ENCODE data around the gene TNFRSF8.
"Not testable (repeated sequence)": the region's sequence is repeated elsewhere in the genome, so short reads cannot be mapped to it uniquely, and the experiment has no call there.

Gene TNFRSF8

GRCh38 chr1:12063141-12064072 is at the start of gene TNFRSF8:
Gene TNFRSF8 (plus strand): TSS chr1:12063303. CDS start chr1:12063599, 296 bp downstream.
- peak in 1 of 2 donors; percentile 42 for DNase-seq (ENCODE audit: low read depth in 2 of 2)

GRCh38 chr1:12014141-12014991 is 48.7 kb upstream of the TNFRSF8 start:
- DNase-seq (ENCODE audit: low read depth in 2 of 2), result no peak

GRCh38 chr1:12015001-12015491 is 48.1 kb upstream of the TNFRSF8 start:
- no peak for DNase-seq (ENCODE audit: low read depth in 2 of 2)

GRCh38 chr1:12015499-12015898 is 47.6 kb upstream of the TNFRSF8 start:
- DNase-seq (ENCODE audit: low read depth in 2 of 2), result no peak

GRCh38 chr1:12016182-12016581 is 46.9 kb upstream of the TNFRSF8 start:
- no peak for DNase-seq (ENCODE audit: low read depth in 2 of 2)

GRCh38 chr1:12019858-12020509 is 43.1 kb upstream of the TNFRSF8 start:
- DNase-seq (ENCODE audit: low read depth in 2 of 2), result no peak

GRCh38 chr1:12021616-12022015 is 41.5 kb upstream of the TNFRSF8 start:
- no peak for DNase-seq (ENCODE audit: low read depth in 2 of 2)

GRCh38 chr1:12022036-12022435 is 41.1 kb upstream of the TNFRSF8 start:
- no peak for DNase-seq (ENCODE audit: low read depth in 2 of 2)

- DNase-seq (ENCODE audit: low read depth in 2 of 2), result no peak
Measured at GRCh38 chr1:12026586-12026985, 36.5 kb upstream of the TNFRSF8 start.

- DNase-seq (ENCODE audit: low read depth in 2 of 2), result no peak
Measured at GRCh38 chr1:12028248-12028647, 34.9 kb upstream of the TNFRSF8 start.

GRCh38 chr1:12028957-12029511 is 34.1 kb upstream of the TNFRSF8 start:
- DNase-seq (ENCODE audit: low read depth in 2 of 2), result no peak

GRCh38 chr1:12029720-12030339 is 33.3 kb upstream of the TNFRSF8 start:
- DNase-seq (ENCODE audit: low read depth in 2 of 2), result no peak

- DNase-seq (ENCODE audit: low read depth in 2 of 2), result no peak
Measured at GRCh38 chr1:12031039-12031980, 31.8 kb upstream of the TNFRSF8 start.

- no peak for DNase-seq (ENCODE audit: low read depth in 2 of 2)
Measured at GRCh38 chr1:12032161-12032621, 30.9 kb upstream of the TNFRSF8 start.

GRCh38 chr1:12033441-12033840 is 29.7 kb upstream of the TNFRSF8 start:
- DNase-seq (ENCODE audit: low read depth in 2 of 2), result not testable (repeated sequence)

- DNase-seq (ENCODE audit: low read depth in 2 of 2), result no peak
Measured at GRCh38 chr1:12034381-12034801, 28.7 kb upstream of the TNFRSF8 start.

- no peak for DNase-seq (ENCODE audit: low read depth in 2 of 2)
Measured at GRCh38 chr1:12035312-12035711, 27.8 kb upstream of the TNFRSF8 start.

GRCh38 chr1:12037486-12038355 is 25.4 kb upstream of the TNFRSF8 start:
- no peak for DNase-seq (ENCODE audit: low read depth in 2 of 2)
